ENCODE measurements around the gene SOX6. TPM values are rescaled to one million over a fixed set of nuclear protein-coding genes. Genes with fewer than 3 reads are reported as not detected.

Gene SOX6
- total and polyA plus RNA-seq, 2 donors (not counting 3 experiments of a cell fraction or from before 2014, with no cell fraction given), result 0.14 to 3.7 TPM

DNA sequence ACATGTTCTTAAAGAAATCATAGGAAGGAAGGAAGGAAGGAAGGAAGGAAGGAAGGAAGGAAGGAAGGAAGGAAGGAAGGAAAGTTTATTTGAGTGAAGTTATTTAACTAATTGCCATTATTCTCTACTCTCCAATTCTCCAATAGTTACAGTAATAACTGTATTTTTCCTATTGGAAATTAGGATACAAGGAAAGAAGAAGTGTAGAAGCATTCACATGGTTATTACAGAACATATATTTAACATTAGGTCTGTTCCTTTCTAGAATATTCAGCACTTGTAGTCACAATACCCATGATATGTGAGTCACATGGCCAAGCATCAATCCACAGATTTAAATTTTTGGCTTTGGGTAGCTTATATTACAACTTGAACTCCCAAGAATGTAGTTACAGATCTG lies 230.6 kb downstream of the SOX6 start:
- dilution Hi-C loops (cut with MboI; ENCODE audit: extremely low pct_ligation_motif_present, low sequenced_read_pairs) (no loop called here), intact Hi-C loops (cut with micrococcal nuclease) (no loop called here)
- POLR2A ChIA-PET, result no interaction called here
- Histone ChIP-seq H3K36me3 (ENCODE audit: control insufficient read depth in 2 of 2, extremely low read depth in 1 of 2, insufficient read depth in 2 of 2, low read length in 2 of 2) (no peaks in the 10 kb centered on the region), H3K9me1 (replicated peaks; ENCODE audit: control insufficient read depth, extremely low read depth, insufficient read depth, low read length) (no peaks in the 10 kb centered on the region), H3K4me3 (replicated peaks in 1 of 3; ENCODE audit: insufficient read depth in 1 of 3, low read depth in 1 of 3, low read length in 3 of 3) (no peak overlapping the region), H3K4me2 (ENCODE audit: insufficient read depth, low read length) (no peak overlapping the region), H3K9ac (replicated peaks; ENCODE audit: extremely low read depth, insufficient read depth, low read length) (no peak overlapping the region), H3K9me3 (replicated peaks; ENCODE audit: control insufficient read depth, insufficient read depth, low read length) (no peaks in the 10 kb centered on the region), H3K27me3 (ENCODE audit: control insufficient read depth in 2 of 2, insufficient read depth in 2 of 2, low read length in 2 of 2) (no peaks in the 10 kb centered on the region), H3K79me2 (ENCODE audit: control insufficient read depth, insufficient read depth, low read length) (no peaks in the 10 kb centered on the region), H4K20me1 (replicated peaks; ENCODE audit: control insufficient read depth, extremely low read depth, insufficient read depth, low read length) (no peaks in the 10 kb centered on the region), H2AFZ (ENCODE audit: low read depth, low read length) (no peak overlapping the region), H3K4me1 (ENCODE audit: control insufficient read depth, extremely low read depth, insufficient read depth, low read length) (no peaks in the 10 kb centered on the region), H3K27ac (ENCODE audit: insufficient read depth, low read depth, low read length) (no peak overlapping the region)
- DNase-seq (ENCODE audit: low read depth, low spot score) (no peak), FAIRE-seq (no peak)
- CTCF ChIA-PET, result interaction anchor here (1.1 kb wide), 1 partner anchor 59 kb away, joined by 3 read pairs; no protein-coding TSS in a partner anchor
- no peak for TF ChIP-seq MYC (IDR thresholded peaks at IDR 0.05; ENCODE audit: low read depth, low read length)
- TF ChIP-seq, protein P1, sequence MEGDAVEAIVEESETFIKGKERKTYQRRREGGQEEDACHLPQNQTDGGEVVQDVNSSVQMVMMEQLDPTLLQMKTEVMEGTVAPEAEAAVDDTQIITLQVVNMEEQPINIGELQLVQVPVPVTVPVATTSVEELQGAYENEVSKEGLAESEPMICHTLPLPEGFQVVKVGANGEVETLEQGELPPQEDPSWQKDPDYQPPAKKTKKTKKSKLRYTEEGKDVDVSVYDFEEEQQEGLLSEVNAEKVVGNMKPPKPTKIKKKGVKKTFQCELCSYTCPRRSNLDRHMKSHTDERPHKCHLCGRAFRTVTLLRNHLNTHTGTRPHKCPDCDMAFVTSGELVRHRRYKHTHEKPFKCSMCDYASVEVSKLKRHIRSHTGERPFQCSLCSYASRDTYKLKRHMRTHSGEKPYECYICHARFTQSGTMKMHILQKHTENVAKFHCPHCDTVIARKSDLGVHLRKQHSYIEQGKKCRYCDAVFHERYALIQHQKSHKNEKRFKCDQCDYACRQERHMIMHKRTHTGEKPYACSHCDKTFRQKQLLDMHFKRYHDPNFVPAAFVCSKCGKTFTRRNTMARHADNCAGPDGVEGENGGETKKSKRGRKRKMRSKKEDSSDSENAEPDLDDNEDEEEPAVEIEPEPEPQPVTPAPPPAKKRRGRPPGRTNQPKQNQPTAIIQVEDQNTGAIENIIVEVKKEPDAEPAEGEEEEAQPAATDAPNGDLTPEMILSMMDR (IDR thresholded peaks at IDR 0.05; ENCODE audit: extremely low read depth in 1 of 2, insufficient read depth in 1 of 2, low read depth in 1 of 2, low read length in 2 of 2), result no peak
- no peak for TF ChIP-seq EZH2 (IDR thresholded peaks at IDR 0.05; ENCODE audit: borderline replicate concordance, low read depth, low read length, severe bottlenecking)
- no peak for TF ChIP-seq GATA2 (IDR thresholded peaks at IDR 0.05; ENCODE audit: insufficient read depth, insufficient read length, low read depth, low read length)
- TF ChIP-seq JUN (IDR thresholded peaks at IDR 0.05; ENCODE audit: borderline replicate concordance, insufficient read depth, insufficient read length, low read depth), result no peak
- no peak for TF ChIP-seq MAX (IDR thresholded peaks at IDR 0.05; ENCODE audit: insufficient read depth, insufficient read length)
- no TSS peak for BruUV-seq (replicated peaks)
